ENCODE results near the gene CHST3. TPM values are rescaled to one million over a fixed set of nuclear protein-coding genes. Genes with fewer than 3 reads are reported as not detected.

CHST3 gene
- total RNA-seq, 3 donors from 2014 or later: 20.2 to 34.5 (median 25.6) TPM

GRCh38 chr10:72037266-72037665 is 73.1 kb downstream of the CHST3 start:
- no peaks in the 10 kb centered on the region for H3K9me3 ChIP-seq
- H3K27ac ChIP-seq: peak overlapping the region; percentile 74 to 76
- H3K36me3 ChIP-seq: no peaks in the 10 kb centered on the region
- H3K4me1 ChIP-seq: peaks cover 0 to 5% of the 10 kb centered on the region in 2 donors
- intact Hi-C loops (cut with DNase I; ENCODE audit: low total_unique reads): no loop called here
- no peak for DNase-seq (ENCODE audit: low spot score in 2 of 2)
- H3K27me3 ChIP-seq: no peaks in the 10 kb centered on the region
- no peak for TF ChIP-seq POLR2A (IDR thresholded peaks at IDR 0.05)
- TF ChIP-seq POLR2AphosphoS5 (IDR thresholded peaks at IDR 0.05): no peak
- TF ChIP-seq, protein P1, sequence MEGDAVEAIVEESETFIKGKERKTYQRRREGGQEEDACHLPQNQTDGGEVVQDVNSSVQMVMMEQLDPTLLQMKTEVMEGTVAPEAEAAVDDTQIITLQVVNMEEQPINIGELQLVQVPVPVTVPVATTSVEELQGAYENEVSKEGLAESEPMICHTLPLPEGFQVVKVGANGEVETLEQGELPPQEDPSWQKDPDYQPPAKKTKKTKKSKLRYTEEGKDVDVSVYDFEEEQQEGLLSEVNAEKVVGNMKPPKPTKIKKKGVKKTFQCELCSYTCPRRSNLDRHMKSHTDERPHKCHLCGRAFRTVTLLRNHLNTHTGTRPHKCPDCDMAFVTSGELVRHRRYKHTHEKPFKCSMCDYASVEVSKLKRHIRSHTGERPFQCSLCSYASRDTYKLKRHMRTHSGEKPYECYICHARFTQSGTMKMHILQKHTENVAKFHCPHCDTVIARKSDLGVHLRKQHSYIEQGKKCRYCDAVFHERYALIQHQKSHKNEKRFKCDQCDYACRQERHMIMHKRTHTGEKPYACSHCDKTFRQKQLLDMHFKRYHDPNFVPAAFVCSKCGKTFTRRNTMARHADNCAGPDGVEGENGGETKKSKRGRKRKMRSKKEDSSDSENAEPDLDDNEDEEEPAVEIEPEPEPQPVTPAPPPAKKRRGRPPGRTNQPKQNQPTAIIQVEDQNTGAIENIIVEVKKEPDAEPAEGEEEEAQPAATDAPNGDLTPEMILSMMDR (IDR thresholded peaks at IDR 0.05): no peak
- H3K4me3 ChIP-seq: no peak overlapping the region

DNA sequence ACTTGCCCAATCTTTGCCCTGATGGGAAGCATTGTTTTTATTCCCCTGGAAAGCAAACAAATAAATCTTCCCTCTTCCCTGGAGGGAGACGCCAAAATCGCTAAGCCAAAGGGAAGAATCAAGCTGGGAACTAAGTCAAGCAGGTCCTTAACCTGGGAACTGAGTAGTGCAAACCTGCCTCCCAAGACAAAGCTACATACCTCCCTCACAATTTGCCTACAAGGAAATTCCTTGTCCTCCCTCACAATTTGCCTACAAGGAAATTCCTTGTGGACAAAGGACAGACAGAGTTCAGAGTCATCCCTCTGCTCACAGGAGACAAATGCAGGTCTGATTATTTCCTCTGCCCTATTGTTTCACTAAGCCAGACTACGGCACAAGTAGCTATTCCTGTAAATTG is 73.6 kb downstream of the CHST3 start:
- no peaks in the 10 kb centered on the region for H3K36me3 ChIP-seq
- intact Hi-C loops (cut with DNase I; ENCODE audit: low total_unique reads): no loop called here
- H3K9me3 ChIP-seq: no peaks in the 10 kb centered on the region
- TF ChIP-seq, protein P1 (IDR thresholded peaks at IDR 0.05): no peak
- TF ChIP-seq POLR2AphosphoS5 (IDR thresholded peaks at IDR 0.05): peak in 1 of 3 donors; percentile 55
- H3K4me3 ChIP-seq: no peak overlapping the region
- DNase-seq (ENCODE audit: low spot score in 2 of 2): no peak
- peak overlapping the region; percentile 74 to 76 for H3K27ac ChIP-seq
- H3K27me3 ChIP-seq: no peaks in the 10 kb centered on the region
- peaks cover 0 to 5% of the 10 kb centered on the region in 2 donors for H3K4me1 ChIP-seq

GRCh38 chr10:72038458-72039001 is 74.3 kb downstream of the CHST3 start:
- H3K36me3 ChIP-seq: no peaks in the 10 kb centered on the region
- intact Hi-C loops (cut with DNase I; ENCODE audit: low total_unique reads): no loop called here
- TF ChIP-seq POLR2AphosphoS5 (IDR thresholded peaks at IDR 0.05): no peak
- TF ChIP-seq, protein P1 (IDR thresholded peaks at IDR 0.05): no peak
- no peak for TF ChIP-seq POLR2A (IDR thresholded peaks at IDR 0.05)
- H3K4me3 ChIP-seq: no peak overlapping the region
- DNase-seq (ENCODE audit: low spot score in 2 of 2): no peak
- H3K4me1 ChIP-seq: peaks cover 0 to 5% of the 10 kb centered on the region in 2 donors
- peak overlapping the region; percentile 74 to 76 for H3K27ac ChIP-seq
- no peaks in the 10 kb centered on the region for H3K27me3 ChIP-seq
- no peaks in the 10 kb centered on the region for H3K9me3 ChIP-seq

DNA sequence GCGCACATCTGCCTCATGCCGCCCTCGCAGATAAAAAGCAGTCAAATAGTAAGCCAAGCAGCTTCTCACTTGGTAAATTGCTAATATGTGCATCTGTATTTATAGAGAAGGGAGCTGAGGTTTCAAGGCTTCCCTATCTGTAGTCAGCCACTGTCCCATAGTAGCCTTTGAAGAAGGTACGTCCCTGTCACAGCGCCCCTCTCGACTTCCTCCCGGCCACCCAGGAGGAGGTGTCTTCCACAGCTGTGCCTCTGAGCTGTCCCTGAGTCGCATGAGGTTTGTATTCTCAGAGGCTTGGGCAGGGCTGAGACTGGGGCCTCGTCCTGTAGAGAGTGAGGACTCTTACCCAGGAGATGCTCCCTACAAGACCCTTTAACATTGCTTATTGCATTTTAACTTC is 75.2 kb downstream of the CHST3 start:
- no peaks in the 10 kb centered on the region for H3K36me3 ChIP-seq
- intact Hi-C loops (cut with DNase I; ENCODE audit: low total_unique reads): no loop called here
- DNase-seq (ENCODE audit: low spot score in 2 of 2): no peak
- TF ChIP-seq, protein P1 (IDR thresholded peaks at IDR 0.05): no peak
- no peak for TF ChIP-seq POLR2A (IDR thresholded peaks at IDR 0.05)
- TF ChIP-seq POLR2AphosphoS5 (IDR thresholded peaks at IDR 0.05): no peak
- peaks cover 0 to 5% of the 10 kb centered on the region in 2 donors for H3K4me1 ChIP-seq
- no peak overlapping the region for H3K4me3 ChIP-seq
- no peaks in the 10 kb centered on the region for H3K27me3 ChIP-seq
- H3K9me3 ChIP-seq: no peaks in the 10 kb centered on the region
- peak overlapping the region in 1 of 2 donors; percentile 76 for H3K27ac ChIP-seq

DNA sequence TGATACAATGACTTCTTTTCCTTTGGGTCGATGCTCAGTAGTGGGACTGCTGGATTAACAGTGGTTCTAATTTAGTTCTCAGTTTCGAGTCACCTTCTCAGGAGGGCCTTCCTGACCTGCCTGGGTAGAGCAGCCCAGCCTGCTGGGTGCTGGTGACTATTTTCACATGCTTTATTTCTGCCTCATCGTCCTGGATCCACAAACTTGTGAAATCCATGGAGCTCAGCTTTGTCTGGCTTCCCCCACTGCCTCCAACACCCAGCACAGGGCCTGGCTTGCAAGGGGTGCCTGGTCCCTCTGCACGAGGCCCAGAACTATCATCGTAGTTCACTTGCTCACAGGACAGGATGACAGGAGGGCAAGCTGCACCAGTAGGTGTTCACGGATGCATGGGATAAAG is 77.3 kb downstream of the CHST3 start:
- peaks cover 0 to 12% of the 10 kb centered on the region in 2 donors for H3K4me1 ChIP-seq
- H3K9me3 ChIP-seq: no peaks in the 10 kb centered on the region
- no peak overlapping the region for H3K4me3 ChIP-seq
- TF ChIP-seq, protein P1 (IDR thresholded peaks at IDR 0.05): no peak
- TF ChIP-seq POLR2AphosphoS5 (IDR thresholded peaks at IDR 0.05) (no peak), POLR2A (IDR thresholded peaks at IDR 0.05) (no peak)
- intact Hi-C loops (cut with DNase I; ENCODE audit: low total_unique reads): no loop called here
- no peaks in the 10 kb centered on the region for H3K27me3 ChIP-seq
- DNase-seq (ENCODE audit: low spot score in 2 of 2): no peak
- no peaks in the 10 kb centered on the region for H3K36me3 ChIP-seq
- no peak overlapping the region for H3K27ac ChIP-seq

Measured in breast epithelium (tissue), 4 donors.